Measurements from ENCODE around the gene ZNF622.

Gene ZNF622

GRCh38 chr5:16465544-16466432 is at the start of gene ZNF622:
Gene ZNF622, minus strand, starts transcription at chr5:16465800. Its CDS starts 135 bp downstream, at chr5:16465665.
- DNase-seq: peak; percentile 86

- no peak for DNase-seq
Observed at GRCh38 chr5:16510098-16510497, 44.5 kb upstream of the ZNF622 start.

- no peak for DNase-seq
Observed at GRCh38 chr5:16508730-16509531, 43.3 kb upstream of the ZNF622 start.

GRCh38 chr5:16507716-16508115 is 42.1 kb upstream of the ZNF622 start:
- DNase-seq: no peak

DNA sequence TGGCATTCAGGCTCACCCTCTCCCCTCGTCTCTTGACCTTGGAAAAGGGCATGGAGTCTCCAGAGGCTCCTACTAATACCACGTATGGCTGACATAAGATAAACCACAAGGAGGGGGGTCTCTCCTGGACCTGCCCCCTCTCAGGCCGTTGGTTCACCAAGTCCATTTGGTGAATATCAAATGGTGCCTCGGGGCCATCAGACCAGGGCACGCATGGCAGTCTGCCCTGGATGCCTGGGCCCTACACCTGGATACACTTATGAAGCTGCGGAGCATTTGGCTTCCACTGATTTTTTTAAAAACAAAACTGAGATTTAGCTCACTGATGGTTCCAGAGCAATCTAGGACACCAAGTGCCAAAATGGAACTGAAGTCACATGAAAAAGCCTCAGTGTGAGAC is 40.3 kb upstream of the ZNF622 start:
- DNase-seq: no peak

DNA sequence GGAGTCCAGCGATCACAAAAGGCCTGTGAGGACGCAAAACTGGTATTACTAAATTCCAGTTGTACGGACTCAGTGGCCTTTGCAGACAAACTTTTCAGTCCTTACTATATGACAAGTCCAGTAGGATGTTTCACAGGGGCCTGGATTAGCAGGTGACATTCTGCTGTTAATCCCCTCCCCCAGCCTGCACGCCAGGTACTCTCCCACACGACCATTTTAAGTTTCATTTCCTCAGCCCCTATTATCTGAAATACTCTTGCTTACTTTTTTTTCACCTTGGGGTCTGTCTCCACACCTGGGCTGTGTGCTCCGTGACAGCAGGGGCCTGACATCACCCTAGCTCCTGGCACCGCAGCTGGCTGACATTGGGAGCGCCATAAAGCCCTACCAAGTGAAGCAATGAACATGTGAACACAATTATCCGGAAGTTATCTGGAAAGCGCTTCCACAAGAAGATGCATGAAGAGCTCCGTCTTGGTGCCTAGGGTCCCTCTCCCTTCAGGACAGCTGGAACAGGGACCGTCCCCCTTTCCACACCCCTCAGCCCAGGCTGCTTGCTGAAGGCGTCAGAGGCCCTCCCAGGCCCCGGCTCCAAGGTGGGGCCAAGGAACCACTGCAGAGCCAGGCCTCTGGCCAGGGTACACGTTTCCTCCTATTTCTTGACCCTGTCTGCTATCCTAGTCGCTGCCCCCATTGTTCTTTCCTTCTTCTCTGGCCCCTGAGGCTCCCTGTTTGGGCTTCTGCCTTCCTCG is 39.7 kb upstream of the ZNF622 start:
- DNase-seq: no peak

DNA sequence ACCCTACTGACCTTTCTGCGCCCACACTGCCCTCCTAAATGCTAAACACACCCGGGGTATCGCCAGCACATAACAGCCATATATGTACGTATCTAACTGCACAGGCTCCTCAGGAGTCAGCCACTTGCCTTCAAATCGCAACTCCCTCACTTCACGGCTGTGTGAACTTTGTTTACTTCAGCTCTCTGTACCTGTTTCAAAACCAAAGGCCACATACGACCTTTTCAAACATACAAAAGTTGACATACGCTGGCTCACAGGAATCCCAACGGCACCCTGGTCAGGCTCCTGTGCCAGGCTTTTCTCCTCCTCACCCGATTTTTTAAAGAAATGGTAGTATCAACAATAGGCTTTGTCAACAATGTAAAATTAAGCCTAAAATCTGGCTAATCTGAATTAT is 39.0 kb upstream of the ZNF622 start:
- no peak for DNase-seq

GRCh38 chr5:16502866-16503265 is 37.3 kb upstream of the ZNF622 start:
- no peak for DNase-seq

DNA sequence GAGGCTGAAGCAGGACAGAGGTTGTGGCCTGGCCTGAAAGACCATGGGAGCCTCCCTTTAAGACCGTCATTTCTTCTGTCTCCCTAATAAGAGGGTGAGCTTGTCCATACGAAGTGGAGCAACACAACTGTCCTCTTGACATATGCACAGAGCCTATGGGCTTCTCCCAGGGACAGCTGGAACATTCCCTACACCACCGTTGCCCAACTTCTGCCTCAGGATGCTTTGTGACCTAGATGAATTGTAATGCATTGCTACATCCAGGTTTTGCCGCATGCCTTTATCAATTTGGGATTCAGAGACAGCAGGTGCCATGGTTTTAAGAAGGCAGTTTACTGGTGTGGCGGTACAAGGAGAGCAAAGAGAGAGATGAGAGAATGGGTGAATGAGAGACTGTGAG is 34.4 kb upstream of the ZNF622 start:
- DNase-seq: no peak

DNA sequence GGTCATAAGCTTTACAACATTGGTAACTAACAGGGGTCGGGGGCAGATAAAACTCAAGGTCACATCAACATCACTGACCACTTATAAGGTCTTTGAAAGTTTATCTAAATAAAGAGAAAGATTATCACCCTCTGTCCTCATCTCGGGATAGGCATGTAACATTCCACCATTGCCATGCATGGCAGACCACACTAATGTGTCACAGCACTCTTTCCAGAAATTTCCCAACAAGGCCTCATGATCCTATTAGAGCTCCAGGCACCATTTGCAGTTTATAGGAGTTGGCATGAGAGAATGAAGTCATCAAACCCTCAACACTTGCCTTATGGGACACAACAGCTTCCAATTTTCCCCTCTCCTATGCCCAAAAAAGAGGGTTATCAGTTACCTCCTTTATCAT is 31.9 kb upstream of the ZNF622 start:
- no peak for DNase-seq

DNA sequence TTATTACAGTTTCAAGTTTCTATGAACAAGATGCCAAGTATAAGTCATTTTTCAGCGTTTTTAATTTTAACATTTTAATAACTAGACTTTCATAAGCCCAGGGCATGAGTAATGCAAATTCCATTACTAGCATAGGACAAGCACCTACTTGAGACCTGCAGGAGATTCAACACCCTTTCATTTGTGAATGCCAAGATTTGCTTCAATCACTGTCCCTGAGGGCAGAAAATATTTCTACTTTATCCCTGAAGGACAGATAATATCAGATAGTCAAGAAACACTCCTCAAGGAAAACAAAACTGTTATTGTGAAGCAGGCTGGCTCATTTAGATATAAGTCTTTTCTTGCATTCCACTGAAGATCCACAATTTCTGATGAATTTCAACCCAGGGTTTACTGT is 27.7 kb upstream of the ZNF622 start:
- no peak for DNase-seq

DNA sequence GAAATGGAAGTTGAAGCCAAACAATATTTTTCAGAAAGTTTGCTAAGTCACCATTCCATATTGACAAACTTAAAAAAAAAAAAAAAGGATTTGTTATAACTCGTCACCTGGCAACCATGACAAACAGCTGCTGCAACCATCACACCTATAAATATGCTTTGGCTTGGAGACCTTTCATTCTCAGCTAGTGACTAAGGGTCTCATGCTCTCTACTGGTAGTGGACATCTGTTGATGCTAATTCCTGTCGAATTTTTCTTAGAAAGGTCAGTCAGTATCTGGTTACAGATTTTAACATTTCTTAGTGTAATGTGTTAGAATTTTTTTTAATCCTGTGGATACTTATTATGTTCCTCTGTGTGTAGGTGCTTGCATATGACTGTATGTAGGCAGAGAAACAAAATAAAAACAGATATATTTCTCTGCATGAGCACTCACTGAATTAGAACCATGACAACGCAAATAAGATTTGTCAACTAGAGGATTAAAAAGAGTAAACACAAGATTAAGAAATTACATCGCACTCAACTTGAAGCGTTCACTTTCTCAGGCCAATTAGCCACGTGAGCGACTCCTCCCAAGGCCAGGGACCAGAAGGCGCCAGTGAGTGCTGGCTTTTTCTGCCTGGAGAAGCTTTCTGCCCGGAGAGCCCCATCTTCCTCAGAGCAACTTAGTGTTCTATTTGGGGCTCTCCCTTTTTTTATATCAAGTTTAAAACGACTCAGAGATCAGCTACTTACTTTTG is 27.0 kb upstream of the ZNF622 start:
- no peak for DNase-seq

GRCh38 chr5:16490911-16491310 is 25.3 kb upstream of the ZNF622 start:
- no peak for DNase-seq

DNA sequence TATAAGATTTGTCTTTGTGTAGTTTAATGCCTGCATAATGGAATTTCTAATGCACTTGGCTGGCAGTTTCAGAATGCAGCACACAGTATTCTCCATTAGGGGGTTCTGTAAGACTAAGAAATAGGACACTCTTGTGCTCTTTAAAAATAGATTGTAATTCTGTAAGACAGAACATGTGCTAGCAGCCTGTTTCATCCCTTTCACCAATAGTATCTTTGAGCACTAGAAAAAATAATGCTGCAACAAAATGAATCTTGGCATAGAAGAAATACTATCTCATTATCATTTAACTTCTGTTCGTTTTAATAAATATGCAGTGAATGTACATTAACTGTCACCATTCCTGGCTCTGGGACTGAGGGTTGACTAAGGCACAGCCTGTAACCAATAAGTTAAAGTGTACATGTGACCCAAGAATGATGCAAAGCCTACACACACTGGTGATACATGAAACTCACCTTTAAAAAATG is 23.8 kb upstream of the ZNF622 start:
- no peak for DNase-seq

GRCh38 chr5:16487456-16487855 is 21.9 kb upstream of the ZNF622 start:
- no peak for DNase-seq

DNA sequence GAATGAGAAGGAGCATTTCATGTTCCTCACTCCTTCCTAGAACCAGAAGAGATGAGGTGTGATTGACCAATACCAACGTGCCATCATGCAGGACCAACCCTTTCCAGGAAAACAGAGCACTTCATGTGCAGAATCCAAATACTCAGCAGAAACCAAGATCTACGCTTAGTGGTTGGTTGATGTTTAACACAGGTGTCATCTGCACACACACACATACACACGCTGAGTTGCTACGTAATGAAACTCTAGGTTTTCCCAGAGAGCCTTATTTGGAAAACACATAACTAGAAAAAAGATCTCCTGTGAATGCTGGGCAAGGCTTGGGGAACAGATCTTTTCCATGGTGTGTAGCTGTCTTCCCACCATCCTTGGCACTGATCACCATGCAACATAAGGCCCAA is 21.1 kb upstream of the ZNF622 start:
- DNase-seq: no peak

DNA sequence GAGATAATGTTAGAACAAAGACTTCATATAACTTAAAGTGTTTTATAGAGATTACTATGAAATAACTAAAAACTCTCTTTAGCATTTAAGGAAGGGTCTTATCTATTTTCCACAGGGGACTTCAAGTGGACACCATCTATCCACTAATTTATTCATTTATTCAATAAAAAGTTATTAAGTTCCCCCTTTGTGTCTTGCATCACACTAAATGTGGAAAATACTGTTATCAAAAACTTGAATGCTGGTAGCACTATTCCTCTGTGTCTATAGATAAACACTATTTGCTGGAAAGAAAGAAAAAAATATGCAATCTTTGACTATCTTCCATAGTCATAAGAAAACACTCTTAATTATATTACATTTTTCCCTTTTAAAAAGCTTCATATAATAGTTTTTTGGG is 20.1 kb upstream of the ZNF622 start:
- no peak for DNase-seq

DNA sequence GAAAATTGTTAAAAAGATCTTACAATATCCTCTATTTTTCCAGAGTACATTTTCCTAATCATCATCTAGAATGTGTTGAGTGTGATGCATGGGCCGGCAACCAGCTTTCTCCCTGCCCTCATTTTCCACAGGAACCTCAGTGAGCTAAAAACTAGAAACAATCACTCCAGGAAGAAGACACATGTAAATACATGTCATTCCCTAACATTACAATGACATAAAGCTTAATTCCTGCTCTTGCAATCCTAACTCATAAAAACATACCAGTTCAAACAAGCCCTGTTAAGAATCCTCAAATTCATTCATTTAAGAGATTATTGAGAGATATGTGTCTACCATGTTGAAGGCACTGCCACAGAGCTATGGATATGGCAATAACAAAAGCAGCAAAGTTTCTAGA is 18.5 kb upstream of the ZNF622 start:
- no peak for DNase-seq

GRCh38 chr5:16483361-16483760 is 17.8 kb upstream of the ZNF622 start:
- no peak for DNase-seq

DNA sequence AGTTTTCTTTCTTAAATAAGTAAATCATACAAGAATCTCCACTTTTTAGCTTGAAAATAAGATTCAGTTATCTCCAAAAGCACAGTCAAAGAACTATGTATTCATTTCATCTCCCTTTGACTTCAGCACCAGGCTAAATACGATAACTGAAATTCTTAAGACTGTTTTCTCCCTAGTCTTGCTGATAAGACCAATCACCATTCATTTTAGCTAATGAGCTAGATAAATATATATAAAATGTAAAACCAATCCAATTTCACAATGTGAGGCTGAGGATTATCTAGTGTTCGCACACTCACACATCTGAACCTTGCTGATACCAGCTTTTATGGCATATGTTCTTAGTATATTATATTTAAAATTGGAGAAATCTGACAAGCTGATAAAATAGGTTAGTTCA is 17.3 kb upstream of the ZNF622 start:
- no peak for DNase-seq

DNA sequence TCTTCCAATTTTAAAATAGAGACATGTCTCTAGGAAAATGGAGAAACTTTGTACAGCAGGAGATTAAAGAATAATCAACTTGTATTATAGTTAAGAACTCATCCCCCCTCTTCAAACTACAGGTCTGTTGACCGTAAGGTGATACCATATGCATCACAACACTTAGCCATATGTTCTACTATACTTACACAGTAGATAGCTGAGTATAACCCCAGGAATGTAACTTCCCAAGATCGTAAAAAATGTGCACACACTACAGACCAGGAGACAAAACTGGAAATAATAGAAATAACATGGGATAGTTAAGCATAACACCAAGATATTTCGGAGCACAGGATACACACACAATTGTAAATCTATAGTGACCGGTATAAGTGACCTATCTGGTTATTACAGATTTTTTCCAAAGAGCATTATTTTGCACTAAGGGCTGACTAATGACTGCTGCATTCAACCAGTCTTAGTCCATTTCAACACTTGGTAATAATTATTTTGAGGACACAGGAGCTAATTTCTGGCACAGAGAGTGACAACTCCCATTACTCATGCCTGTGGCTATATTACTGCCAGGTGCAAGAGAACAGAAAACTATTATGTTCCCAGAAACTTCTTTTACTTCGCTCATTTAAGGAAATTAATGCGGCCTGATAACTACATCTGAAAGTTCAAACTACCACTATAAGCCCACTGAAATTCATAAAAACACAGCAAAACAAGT is 15.4 kb upstream of the ZNF622 start:
- DNase-seq: no peak

- DNase-seq: no peak
Observed at GRCh38 chr5:16480144-16480543, 14.5 kb upstream of the ZNF622 start.

Measured in activated CD4-positive, CD25-positive, alpha-beta regulatory T cell treated with anti-CD3 and anti-CD28 coated beads, Interleukin-2, amount 50 U/mL, for 72 hours (primary cell).